GM10266 (cell line): Measurements from ENCODE around the gene SYNPR.

Experiments used
- DNase-seq: peaks from one replicate; pipeline ENCODE4 v3.0.0; 2012; ENCODE audit errors: extremely low spot score
- TF ChIP-seq, protein P1 (sequence below): IDR thresholded peaks from 2 replicates; pipeline ENCODE4 v1.5.1; 2012; ENCODE audit warnings: mild to moderate bottlenecking, low read depth; ENCODE audit not compliant: control insufficient read depth, insufficient read depth; ENCODE audit errors: missing control alignments

The SYNPR gene

DNA sequence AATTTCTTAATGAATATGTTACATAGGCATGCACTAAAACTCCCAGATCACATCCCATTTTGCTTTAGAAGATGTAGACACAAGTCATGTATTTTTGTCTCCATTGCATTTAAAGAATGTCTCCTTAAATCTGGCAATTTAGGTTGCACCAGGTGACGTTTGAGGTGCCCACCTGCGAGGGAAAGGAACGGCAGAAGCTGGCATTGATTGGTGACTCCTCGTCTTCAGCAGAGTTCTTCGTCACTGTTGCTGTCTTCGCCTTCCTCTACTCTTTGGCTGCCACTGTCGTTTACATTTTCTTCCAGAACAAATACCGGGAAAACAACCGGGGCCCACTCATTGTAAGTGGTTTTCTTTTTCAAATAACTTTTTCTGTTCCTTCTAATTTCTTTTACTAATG is 278.3 kb downstream of the SYNPR start:
- no peak for DNase-seq
- TF ChIP-seq, protein P1, sequence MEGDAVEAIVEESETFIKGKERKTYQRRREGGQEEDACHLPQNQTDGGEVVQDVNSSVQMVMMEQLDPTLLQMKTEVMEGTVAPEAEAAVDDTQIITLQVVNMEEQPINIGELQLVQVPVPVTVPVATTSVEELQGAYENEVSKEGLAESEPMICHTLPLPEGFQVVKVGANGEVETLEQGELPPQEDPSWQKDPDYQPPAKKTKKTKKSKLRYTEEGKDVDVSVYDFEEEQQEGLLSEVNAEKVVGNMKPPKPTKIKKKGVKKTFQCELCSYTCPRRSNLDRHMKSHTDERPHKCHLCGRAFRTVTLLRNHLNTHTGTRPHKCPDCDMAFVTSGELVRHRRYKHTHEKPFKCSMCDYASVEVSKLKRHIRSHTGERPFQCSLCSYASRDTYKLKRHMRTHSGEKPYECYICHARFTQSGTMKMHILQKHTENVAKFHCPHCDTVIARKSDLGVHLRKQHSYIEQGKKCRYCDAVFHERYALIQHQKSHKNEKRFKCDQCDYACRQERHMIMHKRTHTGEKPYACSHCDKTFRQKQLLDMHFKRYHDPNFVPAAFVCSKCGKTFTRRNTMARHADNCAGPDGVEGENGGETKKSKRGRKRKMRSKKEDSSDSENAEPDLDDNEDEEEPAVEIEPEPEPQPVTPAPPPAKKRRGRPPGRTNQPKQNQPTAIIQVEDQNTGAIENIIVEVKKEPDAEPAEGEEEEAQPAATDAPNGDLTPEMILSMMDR = no peak

DNA sequence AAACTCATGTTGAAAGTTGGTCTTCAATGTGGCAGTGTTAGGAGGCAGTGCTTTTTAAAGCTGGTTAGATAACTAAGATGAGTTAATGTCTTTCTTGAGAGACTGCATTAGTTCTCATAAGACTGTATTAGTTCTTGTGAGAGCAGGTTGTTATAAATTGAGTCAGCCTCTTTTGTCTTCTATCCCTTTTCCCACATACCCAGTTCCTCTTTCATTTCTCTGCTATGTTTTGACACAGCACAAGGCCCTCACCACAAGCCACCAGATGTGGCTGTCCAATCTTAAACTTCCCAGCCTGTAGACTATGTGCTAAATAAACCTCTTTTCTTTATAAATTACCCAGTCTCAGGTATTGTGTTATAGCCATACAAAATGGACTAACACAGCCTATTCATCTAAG is 279.8 kb downstream of the SYNPR start:
- TF ChIP-seq, protein P1 = no peak
- DNase-seq = no peak

DNA sequence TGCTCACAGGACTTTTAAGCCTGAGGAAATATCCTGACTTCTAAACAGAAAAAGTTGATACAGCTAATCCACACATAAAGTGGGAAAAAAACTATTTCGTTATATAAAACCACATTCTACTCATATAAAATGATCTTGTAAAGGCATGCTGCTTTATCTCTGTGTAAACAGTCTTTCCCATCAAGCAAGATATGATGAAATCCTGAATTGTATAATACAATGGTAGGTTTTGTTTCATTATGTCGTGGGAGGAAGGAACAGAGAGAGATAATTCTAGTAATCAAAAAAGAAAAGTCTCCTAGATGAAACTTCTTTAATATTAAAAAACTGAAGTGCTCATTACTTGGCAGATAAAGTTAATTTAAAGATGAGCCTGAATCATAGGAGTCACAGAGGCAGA is 281.8 kb downstream of the SYNPR start:
- TF ChIP-seq, protein P1 = no peak
- no peak for DNase-seq

DNA sequence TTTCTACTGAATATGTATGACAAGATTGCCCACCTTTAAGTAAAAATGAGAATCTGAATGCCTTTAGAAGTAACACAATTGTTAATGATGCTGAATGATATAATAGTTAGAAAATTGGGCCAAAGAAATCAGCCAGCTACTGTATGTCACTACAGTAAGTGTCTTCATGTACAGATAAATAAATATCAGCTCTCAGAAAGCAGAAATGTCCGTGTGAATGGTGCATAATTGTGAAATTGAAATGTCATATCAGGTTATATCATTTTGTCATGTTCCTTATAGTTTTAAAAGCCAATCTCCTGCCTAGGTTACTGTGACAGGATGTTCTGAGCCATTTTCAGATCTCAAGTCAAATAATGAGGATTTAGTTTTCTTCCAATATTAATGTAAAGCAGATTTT is 283.8 kb downstream of the SYNPR start:
- DNase-seq = no peak
- TF ChIP-seq, protein P1 = no peak

DNA sequence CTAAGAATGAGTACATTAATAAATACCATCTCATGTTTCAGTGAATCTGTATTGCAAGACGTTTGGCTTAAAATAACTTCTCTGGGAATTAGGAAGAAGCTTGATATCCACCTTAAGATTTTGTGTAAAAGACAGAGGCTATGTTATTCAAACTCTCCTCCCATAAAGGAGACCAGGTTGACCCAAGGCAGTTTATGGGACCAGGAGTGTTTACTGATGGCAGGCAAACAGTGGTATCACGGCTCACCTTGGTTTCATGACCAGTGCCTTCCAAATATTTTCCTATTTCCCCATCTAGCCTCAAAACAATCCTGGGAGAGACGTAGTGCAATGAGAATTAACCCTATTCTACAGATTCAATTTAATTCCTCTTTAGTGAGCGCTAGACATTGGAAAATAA is 284.2 kb downstream of the SYNPR start:
- TF ChIP-seq, protein P1 = no peak
- no peak for DNase-seq

DNA sequence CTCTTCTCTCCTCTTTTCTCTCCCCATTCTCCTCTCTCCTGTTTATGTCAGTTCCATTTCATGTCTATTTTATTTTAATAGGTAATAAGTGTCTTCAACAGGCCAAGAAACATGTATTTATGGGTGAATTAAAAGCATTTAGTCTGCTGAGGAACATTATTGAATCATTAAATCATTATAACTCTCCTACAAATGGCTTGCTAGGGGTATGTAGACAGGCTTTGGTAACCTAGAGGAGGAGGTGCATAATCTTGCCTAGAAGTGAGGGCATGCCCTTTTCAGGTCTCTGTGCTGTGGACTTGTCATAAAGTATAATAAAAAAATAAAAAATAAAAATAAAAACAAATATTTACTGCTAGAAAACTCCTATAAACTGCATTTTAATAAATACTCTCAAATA is 285.5 kb downstream of the SYNPR start:
- TF ChIP-seq, protein P1 = no peak
- DNase-seq = no peak

DNA sequence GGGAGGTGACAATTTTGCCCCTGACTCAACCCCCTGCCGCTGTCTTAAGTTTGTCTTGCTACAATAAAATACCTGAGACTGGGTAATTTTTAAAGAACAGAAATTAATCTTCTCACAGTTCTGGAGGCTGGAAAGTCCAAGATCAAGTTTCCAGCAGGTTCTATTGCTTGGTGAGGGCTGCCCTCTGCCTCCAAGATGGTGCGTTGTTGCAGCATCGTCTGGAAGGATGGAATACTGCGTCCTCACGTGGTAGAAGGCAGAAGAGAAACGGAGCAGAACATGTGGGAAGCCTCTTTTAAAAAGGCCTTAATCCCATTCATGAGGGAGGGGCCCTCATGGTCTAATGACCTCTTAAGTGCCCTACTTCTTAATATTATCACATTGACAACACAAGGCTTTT is 287.1 kb downstream of the SYNPR start:
- TF ChIP-seq, protein P1 = no peak
- DNase-seq = no peak
